ENCODE data around the gene SPTBN5.

SPTBN5 gene

DNA sequence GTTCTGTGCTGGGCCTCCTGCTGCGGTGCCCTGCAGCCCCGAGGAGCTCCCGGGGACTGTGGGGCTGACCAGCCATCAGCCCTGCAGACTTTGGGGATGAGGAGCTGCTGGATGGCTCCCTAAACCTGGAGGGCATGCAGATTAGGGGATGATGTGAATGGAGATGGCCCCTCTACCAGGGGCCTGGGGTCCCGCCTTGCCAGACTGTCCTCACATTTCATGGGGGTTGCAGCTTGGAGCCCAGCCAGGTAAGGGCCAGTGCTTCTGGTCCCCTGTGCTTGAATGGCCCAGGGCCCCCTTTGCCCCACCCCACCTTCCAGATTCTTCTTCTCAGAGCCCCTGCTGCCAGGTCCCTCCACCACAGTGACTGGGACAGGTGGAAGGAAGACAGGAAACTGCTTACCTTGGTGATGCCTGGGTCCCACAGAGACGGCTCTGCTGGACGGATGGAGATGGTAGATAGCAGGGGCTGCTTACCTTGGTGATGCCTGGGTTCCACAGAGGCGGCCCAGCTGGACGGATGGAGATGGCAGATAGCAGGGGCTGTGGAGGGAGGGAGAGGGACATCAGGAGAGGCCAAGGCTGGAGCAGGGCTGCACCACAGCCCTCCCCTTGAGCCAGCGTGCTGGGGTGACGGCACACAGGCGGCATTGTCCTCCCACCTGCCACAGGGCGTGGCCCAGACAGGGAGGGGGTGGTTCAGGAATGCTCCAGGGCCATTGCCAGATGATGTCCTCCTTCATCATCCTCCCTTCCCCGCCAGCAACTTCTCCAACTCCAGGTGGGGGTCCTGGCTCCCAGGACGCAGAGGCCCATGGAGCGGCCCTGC is at the start of gene SPTBN5:
TSS of gene SPTBN5 (minus strand) at position 632 of the 829 bp plus-strand sequence. CDS start at position 76, 556 bp downstream.
- DNase-seq = no peak

DNA sequence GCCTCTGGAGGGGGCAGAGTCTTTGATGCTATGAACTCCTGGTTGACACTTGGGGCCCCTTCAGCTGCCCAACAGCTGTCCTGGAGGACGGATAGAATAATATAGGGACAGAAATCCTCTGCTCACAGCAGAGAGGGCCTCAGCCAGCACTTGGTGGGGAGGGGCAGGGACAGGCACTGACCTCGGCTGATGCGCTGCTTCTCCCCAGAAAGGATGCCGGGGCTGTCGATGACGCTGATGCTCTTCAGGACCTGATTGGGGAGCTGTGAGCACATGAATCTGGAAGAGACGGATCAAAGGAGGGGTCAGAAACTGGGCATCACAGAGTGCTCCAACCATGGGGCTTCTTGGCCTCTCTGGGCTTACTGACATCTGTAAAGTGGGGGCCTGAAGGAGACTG is 49.0 kb upstream of the SPTBN5 start:
- no peak for DNase-seq

DNA sequence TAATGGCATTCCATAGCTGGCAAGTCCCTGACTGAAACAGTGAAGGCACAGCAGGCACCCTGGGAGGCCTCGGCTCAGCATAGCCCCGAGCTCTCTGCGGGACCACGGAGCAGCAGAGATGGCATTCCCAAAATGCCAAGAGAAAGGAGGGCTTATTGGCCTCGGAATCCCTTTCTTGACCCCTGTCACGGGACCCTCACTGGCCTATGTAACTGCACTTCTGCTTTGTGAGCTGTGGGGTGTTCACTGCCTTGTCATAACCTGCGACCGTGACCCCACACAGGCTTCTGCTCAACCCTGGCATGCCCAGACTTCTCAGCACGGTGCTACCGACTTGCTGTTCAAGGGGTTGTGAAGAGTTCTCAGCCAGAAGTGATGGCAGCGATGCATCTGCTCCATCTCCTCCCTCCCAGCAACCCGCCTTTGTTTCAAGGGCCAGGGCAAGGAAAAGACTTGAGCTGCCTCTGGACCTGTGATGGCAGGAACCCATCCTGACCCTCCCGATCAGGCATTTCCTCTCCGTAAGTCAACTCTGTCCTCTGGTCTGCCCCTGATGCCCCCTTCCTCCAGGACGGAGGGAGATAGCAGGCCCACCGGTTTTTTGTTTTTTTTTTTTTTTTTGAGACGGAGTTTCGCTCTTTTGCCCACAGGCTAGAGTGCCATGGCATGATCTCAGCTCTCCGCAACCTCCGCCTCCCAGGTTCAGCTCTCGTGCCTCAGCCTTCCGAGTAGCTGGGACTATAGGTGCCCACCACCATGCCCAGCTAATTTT is 48.0 kb upstream of the SPTBN5 start:
- DNase-seq = no peak

DNA sequence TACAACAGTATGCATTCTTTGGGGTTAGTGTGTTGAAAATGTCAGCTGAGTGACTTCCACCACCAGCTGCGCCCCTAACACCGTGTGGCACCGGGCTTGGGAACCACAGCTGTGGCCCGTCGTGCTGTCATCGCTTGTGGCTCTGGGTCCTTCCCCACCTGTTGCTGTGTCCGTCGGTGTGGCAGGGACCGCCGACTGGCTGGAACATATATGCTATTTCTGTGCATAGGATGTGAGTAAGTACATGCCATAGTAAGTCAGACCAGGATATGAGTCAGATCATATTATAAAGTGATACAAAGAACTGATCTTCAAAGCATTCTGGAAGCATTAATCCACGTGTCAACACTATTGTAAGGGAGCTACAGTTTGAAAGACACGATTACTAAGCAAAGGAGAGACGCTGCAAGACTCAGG is 46.6 kb upstream of the SPTBN5 start:
- no peak for DNase-seq

DNA sequence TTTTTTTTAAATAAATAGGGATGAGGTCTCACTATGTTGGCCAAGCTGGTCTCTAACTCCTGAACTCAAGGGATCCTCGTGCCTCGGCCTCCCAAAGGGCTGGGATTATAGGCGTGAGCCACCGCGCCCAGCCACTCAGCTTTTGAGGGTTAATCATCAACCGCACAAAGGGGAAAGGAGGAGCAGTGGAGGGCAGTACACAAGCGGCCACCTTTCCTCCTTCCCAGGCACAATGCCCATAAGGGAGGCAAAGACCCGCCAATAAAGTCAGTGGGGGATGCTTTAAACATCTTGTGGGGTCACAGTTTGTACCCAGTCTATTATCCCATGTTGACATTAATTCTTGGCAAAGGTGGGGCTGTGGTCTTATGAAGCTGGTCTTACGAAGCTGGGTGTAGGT is 46.1 kb upstream of the SPTBN5 start:
- no peak for DNase-seq

DNA sequence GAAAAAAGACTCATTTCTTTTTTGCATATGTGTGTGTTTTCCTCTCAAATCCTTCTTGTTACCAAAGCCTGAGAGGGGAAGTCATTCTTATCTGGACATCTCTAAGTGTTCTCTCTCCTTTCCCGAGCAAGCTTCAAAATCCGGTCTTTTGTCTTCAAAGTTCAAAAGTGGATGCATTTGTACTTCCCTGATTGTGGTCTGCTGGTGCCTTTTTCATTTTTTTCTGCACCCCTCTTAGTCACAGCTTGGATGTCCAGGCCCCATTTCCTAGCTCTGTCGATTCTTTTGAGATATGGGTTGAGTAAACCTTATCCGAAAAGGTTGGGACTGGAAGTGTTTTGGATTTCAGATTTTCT is 43.7 kb upstream of the SPTBN5 start:
- DNase-seq = peak; percentile 30 to 62 (median 61)

DNA sequence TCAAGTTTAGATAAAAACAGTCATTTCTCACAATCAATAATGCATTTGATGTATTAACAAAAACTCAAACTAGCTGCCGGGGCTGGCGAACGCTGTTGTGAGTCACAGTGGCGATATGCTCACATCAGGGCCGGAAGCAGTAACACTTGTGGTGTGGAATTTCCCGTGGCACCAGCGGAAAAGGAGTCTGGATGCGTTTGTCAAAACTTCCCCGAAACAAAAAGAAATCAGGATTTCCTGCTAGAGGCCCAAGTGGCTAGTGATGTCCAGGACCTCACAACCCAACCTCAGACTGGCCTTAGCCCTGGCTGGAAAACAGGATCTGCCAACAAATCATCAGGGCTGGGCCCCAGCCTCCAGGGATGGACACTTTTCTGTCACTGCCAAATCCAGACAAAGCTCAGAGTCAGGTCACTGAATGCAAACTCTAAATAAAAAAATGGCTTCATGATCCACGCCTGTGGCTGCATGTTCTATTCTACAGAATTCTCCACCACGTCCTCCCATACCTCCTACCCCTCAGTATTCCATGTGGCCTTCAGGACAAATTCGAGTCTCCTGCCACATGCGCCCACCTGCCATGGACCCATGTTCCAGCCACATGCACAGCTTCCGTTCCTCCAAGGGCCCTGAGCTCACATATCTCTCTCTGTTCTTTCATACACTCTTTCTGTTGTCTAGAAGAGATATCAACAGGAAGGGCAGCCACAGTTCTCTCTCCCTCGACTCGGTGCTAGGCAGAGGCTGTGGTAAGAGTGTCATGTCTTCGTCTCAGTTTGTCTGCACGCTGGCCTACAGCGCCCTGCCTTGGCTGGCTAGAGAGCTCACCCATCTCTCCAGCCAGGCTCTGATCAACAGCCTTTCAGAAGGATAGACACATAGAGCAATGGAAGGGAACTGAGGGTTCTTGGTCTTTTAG is 43.1 kb upstream of the SPTBN5 start:
- peak; percentile 89 to 97 (median 95) for DNase-seq

DNA sequence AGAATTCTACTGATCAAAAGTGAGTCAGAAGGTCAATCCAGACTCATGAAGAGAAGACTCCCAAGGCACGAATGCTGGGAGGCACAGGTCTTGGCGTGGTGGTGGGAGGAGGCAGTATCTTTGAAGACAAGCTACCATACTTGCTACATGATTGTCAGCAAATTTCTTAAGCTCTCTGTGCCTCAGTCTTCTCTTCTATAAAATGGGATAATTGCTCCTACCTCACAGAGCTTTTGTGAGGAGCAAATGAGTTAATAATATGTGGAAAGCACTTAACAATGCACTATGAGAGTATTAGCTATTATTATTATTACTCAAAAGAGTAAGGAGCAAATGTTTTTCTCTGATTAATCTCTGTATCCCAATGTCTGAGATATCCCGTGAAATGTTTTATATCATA is 42.3 kb upstream of the SPTBN5 start:
- DNase-seq = no peak

DNA sequence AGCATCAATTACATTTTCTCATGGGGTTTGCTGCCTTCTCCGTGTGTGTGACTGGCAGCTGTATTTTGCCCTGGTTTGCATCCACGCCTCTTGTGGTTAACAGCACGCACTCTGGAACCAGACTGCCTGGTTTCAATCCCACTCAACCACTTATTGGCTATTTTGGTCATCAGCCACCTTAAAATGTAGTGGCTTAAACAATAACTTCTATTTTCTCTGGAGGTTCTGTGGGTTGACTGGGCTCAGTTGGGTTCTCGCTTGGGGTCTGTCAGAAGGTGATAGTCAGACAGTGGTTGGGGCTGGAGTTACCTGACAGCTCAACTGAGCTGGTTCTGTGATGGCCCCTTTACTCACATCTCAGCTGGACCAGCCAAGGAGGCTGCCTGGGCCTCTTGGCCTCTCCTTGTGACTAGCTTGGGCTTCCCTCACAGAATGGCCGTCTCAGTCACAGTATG is 41.7 kb upstream of the SPTBN5 start:
- DNase-seq = no peak

DNA sequence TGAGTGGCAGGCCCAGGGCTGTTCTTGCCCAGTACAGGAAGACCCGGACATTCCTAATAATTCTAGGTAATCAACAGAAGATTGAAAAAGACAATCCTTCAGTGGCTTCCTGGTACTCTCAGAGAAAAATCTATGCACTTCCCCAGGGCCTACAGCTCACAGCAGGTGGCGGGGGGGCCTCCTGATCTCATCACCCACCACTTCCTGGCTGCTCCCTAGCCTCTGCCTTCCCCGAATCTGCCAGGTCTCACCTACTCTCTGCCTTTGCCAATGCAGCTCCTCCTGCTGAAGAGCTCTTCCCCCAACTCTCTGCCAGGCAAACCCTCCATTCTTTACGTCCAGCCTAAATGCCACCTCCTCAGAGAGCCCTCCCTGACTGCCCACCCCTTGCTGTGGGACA is 41.0 kb upstream of the SPTBN5 start:
- DNase-seq = peak in 2 of 3 donors; percentile 35 to 42

DNA sequence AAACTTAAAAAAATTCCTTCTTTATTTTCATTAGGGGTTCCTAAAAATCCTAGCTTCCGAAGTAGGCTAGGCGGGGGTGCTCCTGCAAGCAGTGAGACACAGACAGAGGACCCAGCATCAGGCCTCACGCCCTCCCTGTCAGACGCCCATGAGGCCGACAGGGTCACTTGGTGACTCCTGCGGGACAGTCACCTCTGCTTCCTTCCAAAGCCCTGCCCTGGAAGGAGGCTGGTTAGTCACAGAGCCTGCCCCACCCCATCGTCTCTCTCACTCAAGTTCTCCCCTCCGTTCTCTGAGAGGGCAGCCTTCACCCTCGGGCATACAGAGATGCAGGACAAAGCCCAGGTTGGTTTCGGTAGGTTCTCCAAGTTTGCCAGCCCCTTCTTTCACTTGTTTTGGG is 39.9 kb upstream of the SPTBN5 start:
- peak; percentile 71 to 80 (median 77) for DNase-seq

DNA sequence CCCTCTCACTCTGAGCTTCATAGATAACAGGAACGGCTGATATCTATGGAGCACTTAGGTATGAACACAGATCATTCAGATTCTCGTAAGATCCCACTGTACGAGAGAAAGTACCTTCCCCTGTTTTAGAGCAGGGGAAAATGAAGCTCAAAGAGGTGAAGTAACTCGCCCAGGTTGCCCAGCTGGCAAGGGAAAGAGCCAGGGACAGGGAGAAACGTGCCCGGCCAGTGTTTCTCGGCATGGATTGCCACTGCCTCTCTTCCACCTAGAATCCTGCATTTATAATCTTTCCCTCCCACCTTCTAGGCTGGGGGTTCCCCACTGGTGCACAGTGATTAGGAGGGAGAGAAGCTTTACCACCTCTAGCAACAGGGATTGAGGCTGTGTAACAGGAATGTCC is 39.5 kb upstream of the SPTBN5 start:
- no peak for DNase-seq

DNA sequence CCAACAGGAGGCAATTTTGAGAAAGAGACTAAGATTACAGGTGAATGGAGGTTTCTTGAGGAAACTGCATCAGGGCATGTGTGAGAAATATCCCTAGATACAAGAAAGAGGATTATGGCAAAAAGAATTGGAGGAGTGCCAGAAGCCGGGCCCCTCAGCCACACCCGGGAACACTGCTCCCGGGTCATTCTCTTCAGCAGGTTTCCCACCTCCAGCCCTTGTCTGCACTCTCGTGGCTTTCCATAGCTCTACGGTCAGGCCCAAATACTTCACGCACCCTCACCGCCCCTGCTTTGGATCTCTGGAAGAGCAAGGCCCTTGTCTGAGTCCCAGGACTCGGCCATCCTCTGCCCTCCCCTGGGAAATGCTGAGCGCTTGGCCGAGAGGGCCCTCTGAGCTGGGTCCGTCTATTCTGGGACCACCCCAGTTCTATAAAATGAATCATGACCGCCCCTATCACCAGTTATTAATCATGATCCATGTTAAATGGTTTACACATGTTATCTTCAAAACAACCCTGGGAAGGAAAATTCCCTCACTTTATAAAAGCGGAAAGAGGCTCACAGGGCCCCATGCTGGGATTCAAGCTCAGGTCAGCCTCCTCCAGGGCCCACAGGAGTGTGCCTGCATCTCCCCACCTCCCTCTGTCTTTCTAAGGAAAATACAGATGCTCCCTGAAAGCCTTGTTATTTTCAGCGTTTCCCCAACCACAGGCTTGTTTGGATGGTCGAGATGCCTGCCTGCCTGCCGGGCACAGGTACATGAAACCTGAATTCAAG is 38.8 kb upstream of the SPTBN5 start:
- no peak for DNase-seq

DNA sequence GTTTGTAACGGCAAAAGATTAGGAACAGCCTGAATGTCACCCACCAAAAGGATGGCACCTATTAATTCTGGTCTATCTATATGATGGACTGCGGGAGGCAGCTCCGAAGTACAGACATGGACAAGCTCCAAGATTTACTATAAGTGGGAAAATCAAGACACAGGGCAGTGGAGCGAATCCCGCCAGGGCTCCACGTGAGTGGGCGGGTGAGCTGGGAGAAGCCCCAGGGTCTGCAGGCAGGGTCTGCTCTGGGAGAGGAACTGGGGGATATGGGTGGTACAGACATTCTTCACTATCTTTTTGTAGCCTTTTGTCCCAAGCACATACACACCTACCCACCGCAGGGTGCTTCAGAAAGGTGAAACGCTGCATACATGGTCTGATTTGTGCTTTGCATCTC is 38.2 kb upstream of the SPTBN5 start:
- no peak for DNase-seq

DNA sequence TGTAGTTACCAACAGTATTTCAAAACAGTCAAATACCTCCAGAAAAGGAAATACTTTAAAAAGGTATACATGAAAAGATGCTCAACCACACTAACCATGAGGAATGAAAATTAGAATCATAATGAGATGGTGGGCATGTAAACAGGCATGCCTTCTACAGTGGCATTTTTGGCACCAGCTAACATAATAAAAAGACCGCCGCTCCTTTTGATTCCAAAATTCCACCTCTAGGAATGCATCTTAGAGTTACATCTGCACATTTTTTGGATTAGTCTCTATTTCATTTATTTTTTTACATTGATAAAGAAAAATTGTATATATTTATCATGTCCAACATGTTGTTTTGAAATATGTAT is 37.0 kb upstream of the SPTBN5 start:
- DNase-seq = no peak

DNA sequence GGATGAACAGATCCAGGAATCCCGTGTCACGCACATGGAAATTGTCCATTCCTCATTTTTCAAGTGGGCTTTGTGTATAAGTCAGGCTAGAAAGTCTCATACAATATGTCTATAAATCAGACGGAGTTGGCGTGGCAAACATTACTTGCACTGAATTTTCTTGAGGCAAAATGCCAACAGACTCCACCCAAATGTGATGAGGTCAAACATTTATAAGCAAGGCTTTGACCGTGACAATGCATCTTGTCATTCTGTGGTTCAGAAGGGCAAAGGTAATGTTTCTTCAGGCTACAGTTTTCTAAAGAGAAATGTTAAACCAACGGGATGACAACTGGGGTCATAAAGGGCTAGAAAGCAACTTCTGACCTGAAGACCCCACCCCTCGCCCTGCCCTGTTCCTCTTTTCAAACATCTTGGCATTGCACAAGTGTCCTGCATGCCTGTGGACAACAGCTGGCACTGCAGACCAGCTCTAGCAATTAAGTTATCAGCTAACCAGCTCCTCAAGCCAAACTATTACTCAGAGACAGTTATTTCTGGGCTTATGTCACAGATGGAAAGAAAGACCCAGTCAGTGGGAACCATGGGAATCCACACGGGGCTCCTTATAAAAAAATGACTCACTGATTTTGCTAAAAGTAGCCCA is 36.5 kb upstream of the SPTBN5 start:
- DNase-seq = peak; percentile 77 to 93 (median 86)

DNA sequence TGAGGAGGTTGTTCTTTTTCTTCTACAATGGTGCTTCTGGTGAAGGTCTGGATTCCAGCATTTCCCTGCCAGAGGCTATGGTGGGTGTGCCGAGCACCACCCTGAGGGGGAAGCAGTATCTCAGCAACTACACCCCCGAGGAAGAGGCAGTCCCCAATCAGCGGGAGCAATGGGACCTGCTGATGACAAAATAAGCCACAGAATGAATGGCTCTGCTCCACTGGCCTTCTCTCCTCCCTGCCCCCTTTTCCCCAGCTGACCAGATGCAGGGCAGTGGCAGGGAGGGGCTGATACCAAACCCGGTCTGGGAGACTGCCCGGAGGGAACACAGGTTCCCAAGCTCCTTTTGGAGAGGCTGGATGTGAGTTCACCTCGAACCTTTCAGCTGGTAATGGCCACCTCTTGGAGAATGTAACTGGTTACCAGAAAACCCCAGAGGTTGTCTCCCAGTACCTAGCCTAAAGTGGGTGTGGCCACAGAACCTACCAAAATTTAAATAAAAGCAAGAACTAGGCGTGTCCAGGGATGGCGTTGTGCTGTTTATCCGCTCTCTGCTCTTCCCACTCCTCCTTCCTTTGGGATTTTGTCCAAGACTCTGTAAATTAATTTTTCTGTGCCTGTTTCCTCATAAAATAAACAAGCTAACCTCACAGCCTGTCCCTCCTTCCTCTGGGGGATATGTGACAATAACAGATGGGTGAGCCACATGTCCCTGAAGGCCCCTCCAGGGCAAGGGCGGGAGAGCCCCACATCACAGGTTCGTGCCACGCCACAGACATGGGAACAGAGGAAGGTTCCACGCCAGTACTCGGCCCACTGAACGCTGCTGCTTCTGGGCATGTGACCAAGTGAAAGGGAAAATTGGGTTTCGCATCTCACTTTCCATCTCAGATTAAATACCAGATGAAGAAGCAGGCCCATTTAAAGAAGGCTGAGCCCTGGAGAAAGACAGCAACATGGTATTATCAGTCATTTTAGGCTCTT is 35.1 kb upstream of the SPTBN5 start:
- DNase-seq = peak; percentile 48 to 65 (median 54)

DNA sequence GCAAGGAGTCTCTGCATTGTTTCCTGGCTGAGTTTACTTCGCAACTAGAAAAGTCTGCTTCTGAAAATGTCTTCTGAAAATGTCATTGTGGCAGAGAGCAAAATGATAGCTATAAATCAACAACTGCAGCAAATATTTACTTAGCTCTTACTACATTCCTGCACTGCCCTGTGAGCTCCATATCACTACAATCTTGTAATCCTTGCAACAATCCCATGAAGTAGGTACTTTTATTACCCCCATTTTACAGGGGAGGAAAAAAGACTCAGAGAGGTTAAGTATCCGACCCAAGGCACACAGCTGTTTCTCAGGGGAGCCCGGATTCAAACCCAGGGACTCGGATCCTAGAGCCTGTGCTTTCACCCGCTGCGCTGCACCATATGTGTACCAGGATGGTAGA is 34.2 kb upstream of the SPTBN5 start:
- DNase-seq = no peak

DNA sequence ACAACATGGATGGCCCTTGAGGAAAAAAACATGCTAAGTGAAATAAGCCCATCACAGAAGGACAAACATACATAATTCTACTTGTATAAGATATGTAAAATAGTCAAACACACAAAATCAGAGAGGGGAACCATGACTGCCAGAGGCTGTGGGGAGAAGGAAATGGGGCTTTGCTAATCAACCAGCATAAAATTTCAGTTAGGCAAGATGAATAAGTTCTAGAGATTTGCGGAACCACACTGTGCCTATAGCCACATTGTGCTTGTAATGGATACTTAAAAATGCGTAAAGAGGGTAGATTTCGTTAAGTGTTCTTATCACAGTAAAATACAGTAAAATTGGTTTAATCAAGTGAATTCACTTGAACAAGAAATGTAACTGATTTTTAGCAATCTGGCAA is 33.7 kb upstream of the SPTBN5 start:
- peak in 2 of 3 donors; percentile 59 to 74 for DNase-seq

All from suppressor macrophage treated with lipopolysaccharide for 1 hour (primary cell).